ENCODE data around the gene AIDA.
A peak's percentile ranks its signal among the peaks of the same experiment; 100 is the strongest.

The AIDA gene

GRCh38 chr1:222652676-222653075 lies 59.6 kb downstream of the AIDA start:
- no peak for DNase-seq (ENCODE audit: low spot score)

DNA sequence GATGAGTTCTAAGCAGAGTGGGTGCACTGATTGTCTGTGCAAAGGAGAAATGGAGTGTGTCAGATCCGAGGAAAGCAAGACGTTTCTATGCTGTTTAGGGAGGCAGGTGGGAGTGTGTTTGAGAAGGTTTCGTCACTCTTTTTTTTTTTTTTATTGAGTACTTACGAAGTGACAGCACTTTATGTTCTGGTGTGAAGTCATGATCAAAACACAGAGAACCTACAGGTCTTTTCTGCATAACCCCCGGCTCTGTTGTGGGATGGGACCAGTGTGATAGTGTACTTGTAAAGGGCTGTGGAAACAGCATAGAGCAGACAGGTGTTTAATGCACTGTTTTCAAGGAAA lies 67.7 kb downstream of the AIDA start:
- DNase-seq (ENCODE audit: low spot score) = no peak

- DNase-seq (ENCODE audit: low spot score) = peak; percentile 97
Observed at GRCh38 chr1:222643938-222644635, 68.2 kb downstream of the AIDA start.

DNA sequence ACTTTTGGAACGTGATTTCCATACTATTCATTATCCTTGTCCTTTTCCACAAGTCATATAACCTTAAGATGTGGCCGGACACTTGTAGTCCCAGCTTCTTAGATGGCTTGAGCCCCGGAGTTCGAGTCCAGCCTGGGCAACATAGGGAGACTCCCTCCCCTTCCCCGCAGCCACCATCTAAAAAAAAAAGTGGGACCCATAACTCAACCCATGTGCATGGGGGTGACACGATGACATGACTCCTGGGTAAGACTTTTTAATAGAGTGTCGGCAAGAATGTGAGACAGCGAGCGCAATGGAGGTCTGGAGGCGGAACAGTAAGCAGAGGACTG lies 68.7 kb downstream of the AIDA start:
- no peak for DNase-seq (ENCODE audit: low spot score)

- DNase-seq (ENCODE audit: low spot score) = no peak
Observed at GRCh38 chr1:222642468-222642867, 69.8 kb downstream of the AIDA start.

GRCh38 chr1:222641269-222641948 lies 70.9 kb downstream of the AIDA start:
- DNase-seq (ENCODE audit: low spot score) = no peak

- peak; percentile 52 for DNase-seq (ENCODE audit: low spot score)
Observed at GRCh38 chr1:222634180-222635013, 77.9 kb downstream of the AIDA start.

- no peak for DNase-seq (ENCODE audit: low spot score)
Observed at GRCh38 chr1:222632749-222633148, 79.5 kb downstream of the AIDA start.

- no peak for DNase-seq (ENCODE audit: low spot score)
Observed at GRCh38 chr1:222631611-222632208, 80.6 kb downstream of the AIDA start.

DNA sequence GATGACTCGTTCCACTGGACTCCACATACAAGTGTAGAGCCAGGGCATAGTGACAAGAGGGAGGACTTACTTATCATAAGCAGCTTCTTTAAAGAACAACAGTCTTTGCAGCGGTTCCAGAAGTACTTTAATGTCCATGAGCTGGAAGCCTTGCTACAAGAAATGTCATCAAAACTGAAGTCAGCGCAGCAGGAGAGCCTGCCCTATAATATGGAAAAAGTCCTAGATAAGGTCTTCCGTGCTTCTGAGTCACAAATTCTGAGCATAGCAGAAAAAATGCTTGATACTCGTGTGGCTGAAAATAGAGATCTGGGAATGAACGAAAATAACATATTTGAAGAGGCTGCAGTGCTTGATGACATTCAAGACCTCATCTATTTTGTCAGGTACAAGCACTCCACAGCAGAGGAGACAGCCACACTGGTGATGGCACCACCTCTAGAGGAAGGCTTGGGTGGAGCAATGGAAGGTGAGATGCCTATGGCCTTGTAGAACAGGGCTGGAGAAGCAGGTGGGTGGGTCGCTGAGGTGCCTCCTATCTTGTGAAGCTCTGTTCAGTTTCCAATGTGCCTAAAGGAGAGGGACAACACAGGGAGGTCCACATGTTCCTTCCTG lies 82.3 kb downstream of the AIDA start:
- DNase-seq (ENCODE audit: low spot score) = no peak

DNA sequence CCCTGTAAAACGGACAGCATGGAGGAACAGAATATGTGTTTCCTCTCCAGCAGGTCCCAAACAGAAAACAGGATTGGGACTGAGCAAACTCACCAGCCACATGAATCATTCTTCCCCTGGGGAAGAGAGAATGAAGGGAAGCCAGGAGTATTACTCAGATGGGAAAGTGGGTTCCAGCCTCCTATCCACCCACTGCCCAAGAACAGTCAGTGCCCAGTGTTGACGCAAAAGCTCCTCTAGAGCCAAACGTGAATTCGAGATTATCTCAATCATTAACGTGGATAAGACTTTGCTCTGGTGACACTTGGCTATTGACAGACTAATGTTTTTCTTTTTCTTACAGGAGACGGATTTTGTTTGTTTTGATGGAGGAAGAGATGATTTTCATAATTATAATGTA lies 85.1 kb downstream of the AIDA start:
- DNase-seq (ENCODE audit: low spot score) = no peak

GRCh38 chr1:222624214-222624613 lies 88.1 kb downstream of the AIDA start:
- no peak for DNase-seq (ENCODE audit: low spot score)

DNA sequence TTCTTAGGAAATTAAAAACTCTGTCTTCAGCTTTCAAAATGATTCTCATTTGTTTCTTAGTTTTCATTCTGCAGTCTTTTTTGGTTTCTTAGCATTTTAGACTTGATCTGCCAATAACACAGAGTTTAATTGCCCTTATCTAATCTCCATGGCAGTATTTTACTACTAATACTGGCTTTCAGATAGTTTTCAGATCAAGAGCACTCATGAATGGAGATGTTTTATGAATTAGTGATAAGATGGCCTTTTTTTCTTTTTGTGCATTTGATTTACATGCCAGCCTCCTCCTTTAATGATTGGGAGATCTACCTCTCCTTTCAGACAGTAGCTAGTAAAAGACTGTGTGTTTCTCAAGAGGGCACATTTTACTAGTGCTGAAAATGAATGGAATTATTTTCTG lies 88.8 kb downstream of the AIDA start:
- DNase-seq (ENCODE audit: low spot score) = no peak

GRCh38 chr1:222622765-222623164 lies 89.5 kb downstream of the AIDA start:
- DNase-seq (ENCODE audit: low spot score) = no peak

- no peak for DNase-seq (ENCODE audit: low spot score)
Observed at GRCh38 chr1:222620566-222620965, 91.7 kb downstream of the AIDA start.

DNA sequence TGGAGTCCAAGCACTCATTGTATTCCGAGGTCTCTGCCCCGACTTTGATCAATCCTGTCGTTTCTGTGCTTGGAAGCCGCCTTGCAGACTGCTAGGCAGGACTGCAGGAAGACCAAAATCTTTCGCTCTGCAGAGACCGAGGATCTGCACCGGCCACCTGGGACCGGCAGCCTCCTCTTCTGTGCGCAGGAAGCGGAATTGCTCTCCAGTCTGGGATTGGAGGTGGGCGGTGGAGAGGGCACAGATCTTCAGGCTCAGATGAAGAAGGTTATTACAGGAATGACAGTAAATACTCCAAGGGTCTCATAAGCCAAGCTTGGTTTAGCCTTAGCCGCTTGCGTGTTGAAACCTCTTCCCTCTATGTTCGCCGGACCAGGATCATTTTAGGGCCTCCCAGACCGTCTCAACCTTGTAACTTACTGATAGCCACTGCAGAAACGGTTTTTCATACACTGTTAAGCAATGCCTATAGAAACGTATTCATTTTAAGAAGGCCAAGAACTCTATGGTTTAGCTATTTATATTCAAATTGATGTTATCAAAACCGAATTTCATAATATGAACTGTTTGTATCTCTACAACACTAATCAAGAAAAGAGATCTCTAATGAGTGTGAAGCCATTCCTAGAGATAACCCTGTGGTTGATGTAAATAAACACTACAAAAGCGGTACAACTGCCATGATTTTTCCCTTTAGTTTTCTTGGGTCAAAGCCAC lies 93.3 kb downstream of the AIDA start:
- peak; percentile 58 for DNase-seq (ENCODE audit: low spot score)
